Measurements from ENCODE around the gene RTKN.
"Not testable (repeated sequence)": the region's sequence is repeated elsewhere in the genome, so short reads cannot be mapped to it uniquely, and the experiment has no call there.

Gene RTKN

GRCh38 chr2:74436848-74437695 lies 4.7 kb downstream of the RTKN start:
- no peak for DNase-seq (ENCODE audit: low read depth)

GRCh38 chr2:74436111-74436805 lies 5.5 kb downstream of the RTKN start:
- DNase-seq (ENCODE audit: low read depth) = no peak

GRCh38 chr2:74430502-74430901 lies 11.2 kb downstream of the RTKN start:
- no peak for DNase-seq (ENCODE audit: low read depth)

DNA sequence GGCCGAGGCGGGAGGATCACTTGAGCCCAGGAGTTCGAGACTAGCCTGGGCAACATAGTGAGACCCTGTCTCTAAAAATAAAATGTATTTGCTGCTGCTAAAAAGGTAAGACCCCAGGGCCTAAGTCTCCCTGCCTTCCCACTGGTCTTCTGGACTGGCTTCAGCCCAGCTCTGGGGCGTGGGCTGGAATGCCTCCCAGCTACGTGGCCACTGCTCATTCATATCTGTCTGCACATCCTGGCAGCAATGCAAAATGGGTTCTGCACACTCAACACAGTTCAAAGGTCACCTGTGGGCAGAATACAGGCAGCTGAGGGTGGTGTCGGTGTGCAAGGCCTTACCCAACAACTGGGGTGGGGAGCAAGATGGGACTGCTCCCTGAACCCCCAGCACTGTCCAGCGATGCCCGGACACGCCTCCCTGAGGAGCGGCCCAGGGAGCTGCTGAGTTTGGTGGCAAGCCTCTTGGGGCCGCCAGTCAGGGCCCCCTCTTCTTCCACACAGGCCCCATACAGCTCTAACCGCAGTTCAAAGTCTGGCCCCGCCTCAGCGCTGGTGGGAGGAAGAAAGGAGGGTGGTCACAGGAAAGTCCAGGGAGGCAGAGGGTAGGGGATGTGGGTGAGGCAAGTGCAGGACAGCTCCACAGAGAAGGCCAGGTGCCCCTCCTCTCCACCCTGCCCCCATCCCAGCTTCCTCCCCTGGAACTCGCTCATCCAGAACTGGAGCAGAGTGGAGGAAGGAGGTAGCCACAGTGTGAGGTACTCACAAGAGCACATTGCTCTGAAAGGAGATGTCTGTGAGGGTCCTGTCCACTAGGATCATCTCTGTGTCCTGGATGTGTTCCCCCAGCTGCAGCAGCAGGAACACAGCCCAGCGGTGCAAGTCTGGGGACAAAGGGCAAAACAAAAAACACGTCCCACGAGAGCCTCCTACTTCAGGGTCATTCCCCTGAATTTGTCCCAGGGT lies 12.0 kb downstream of the RTKN start:
- no peak for DNase-seq (ENCODE audit: low read depth)

DNA sequence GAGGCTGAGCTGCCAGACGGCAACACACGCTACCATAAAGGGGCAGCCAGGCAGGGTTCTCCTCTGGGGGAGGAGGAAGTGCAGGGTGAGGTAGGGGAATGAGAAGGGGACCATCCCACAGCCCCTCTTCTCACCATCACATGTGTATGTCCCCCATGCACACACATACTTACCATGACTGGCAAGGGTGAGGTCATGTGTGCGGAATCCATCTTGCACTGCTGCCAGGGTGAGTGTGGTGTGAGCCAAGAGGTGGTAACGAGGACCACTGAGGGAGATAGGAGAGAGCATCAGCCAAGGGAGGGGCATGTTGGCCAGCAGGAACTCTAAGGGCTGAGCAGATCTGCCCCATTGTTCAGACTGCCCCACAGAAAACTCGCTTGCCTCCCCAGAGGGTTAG lies 13.1 kb downstream of the RTKN start:
- no peak for DNase-seq (ENCODE audit: low read depth)

DNA sequence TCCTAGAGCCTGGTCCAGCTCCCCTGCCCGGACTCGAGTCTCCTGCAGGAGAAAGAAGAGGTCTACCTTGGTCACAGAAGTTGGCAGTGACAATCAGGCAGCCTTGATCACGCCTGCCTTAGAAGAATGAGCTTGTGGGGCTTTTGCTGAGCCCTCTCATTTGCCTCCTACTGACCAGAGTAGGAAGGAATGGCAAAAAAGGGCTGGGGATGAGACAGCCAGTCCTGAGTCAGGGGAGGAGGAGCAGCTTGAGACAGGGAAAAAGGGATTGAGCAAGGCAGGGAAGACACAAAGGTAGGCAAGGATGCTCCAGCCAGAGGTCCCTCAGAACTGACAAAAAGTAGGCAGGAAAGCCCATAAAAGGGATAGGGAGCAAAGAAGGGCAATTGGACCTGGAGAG lies 14.2 kb downstream of the RTKN start:
- DNase-seq (ENCODE audit: low read depth) = no peak

DNA sequence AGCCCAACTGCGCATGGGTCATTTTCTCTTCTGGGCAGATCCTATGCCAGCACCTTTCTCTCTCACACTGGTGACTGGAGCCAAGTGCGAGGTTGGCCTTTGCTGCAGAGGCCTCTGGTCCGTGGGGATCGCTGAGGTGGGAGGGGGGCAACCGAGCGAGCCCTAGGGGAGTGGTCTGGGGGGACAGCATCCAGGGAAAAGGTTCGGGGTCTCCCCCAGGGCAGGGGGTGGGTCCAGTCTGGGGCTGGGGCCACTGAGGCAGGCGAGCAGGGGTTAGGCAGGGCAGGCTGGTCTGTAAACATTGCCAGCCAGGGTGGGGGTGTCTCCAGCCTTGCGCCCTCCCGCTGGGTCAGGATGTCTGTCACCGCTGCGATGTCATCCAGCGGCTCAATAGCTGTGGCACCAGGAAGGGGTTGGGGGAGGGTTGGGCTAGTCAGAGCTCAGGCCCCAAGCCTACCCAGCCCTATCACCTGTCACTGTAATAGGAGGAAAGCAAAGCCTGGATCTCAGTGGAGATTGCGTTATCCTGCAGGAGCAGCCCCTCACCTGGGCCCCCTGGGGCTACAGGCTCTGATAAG lies 15.5 kb downstream of the RTKN start:
- no peak for DNase-seq (ENCODE audit: low read depth)

- DNase-seq (ENCODE audit: low read depth) = no peak
These were observed 16.2 kb downstream of the RTKN start for GRCh38 chr2:74425523-74425922.

DNA sequence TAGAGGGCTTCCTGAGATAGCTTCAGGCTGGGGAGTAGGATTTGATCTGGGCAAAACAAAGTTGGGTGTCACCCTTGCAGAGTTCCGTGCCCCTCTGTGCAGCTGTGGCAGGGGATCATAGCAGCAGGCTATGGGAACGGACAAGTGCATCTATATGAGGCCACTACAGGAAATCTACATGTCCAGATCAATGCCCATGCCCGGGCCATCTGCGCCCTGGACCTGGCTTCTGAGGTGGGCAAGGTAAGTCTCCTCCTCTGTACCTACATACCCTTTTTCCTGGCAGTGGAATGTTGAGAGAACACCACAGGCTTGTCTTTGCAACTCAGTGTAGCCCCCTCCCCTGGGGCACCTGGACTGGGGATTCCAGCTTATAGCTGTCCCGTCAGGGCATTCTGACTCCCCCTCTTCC lies 16.7 kb downstream of the RTKN start:
- DNase-seq (ENCODE audit: low read depth) = no peak

DNA sequence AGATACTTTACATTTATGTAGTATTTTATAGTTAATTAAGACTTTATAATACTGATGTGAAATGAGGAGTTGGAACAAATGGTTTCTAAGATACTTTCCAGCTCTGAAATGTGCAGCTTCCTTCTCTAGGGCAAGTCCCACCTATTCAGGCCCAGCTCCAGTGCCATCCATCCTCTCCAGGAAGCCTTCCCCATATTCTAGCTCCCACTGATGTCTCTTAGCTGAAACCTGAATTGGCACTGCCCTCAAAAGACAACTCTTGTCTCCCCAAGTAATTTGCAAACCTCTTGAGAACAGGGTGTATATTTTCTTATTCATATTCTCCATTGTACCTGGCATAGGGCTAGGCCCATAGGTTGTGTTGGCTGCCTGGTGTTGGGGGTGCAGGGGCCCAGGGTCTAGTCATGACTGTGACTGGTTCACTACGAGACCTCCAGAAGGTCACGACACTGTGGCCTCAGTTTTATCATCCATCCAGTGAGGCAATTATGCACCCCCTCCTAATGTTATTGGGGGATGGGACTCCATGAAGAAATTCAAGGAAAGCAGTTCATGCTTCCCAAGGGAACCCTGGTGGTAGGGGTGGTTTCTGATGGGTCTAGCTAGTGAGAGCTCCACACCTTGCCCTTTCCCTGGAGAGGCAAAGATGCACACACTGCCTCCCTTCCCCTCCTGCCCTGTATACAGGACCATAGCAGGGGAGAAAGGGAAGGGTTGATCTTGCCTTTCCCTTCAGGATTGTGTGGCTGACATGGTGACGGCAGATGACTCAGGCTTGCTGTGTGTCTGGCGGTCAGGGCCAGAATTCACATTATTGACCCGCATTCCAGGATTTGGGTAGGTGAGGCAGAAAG lies 17.4 kb downstream of the RTKN start:
- no peak for DNase-seq (ENCODE audit: low read depth)

DNA sequence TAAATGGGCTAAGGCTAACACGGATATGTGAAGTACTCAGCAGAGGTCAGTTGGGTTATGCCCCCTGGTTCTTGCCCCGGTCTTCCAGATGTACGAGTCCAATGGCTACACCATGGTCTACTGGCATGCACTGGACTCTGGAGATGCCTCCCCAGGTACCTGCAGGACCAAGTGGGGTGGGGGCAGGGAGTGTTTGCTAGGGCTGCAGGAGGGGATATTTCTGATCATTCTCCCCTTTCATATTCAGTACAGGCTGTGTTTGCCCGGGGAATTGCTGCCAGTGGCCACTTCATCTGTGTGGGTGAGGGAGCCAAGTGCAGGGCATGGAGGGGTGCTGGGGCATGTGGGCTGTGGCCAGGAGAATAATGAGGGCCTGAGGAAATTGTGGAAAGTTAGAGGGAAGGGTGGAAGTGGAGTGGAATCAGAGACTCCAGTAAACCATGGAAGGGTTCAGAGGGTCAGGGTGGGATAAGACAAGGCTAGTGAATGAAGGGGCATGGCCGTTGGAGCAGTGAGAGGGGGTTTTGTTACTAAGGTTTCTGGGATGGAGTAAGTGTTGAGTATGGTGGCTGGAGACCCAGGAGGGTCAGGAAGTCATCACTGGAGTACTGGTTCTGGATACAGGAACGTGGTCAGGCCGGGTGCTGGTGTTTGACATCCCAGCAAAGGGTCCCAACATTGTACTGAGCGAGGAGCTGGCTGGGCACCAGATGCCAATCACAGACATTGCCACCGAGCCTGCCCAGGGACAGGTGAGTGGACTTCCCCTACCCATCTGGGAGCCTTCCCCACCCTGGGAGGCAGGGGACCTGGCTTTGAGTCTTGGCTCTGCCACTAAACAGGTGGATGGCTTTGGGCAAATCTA lies 18.3 kb downstream of the RTKN start:
- DNase-seq (ENCODE audit: low read depth) = no peak

DNA sequence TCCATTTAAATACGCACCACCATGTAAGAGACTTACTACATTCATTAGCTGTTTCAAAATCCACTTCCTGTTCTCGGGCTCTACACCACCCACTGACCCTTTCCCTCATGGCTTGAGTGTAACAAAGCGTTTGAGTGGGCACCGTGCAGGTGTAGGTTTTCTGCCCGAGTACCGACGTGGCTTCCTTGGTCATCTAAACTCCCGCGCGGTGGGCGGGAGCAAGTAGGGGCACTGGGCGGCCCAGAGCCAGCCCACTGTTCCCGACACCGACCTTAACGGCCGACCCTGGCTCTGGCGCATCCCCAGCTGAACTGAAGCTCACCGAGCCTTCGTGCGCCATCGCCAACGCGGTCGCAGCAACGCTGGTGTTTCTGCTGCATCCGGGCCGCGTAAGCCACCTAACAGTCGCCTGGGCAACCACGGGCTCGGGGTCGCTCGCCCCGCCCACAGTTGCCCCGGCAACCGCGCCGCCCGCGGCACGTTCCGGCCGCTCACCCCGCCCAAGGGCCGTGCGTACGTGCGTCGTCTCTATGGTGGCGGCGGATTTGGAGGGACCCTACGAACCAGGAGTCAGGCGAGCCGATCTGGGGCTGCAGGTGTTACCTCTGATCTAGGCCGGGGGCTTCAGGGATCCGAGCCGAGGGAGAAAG lies 20.4 kb downstream of the RTKN start, which contains the start of the genes C2orf81 and WDR54:
Gene C2orf81 (minus strand): TSS at position 399 of the 650 bp plus-strand sequence. CDS start 59 bp downstream, at position 340.
Gene WDR54 (plus strand): TSS at position 510 of the 650 bp plus-strand sequence. CDS start 424 bp downstream, outside the sequence.
- DNase-seq (ENCODE audit: low read depth) = peak; percentile 93

DNA sequence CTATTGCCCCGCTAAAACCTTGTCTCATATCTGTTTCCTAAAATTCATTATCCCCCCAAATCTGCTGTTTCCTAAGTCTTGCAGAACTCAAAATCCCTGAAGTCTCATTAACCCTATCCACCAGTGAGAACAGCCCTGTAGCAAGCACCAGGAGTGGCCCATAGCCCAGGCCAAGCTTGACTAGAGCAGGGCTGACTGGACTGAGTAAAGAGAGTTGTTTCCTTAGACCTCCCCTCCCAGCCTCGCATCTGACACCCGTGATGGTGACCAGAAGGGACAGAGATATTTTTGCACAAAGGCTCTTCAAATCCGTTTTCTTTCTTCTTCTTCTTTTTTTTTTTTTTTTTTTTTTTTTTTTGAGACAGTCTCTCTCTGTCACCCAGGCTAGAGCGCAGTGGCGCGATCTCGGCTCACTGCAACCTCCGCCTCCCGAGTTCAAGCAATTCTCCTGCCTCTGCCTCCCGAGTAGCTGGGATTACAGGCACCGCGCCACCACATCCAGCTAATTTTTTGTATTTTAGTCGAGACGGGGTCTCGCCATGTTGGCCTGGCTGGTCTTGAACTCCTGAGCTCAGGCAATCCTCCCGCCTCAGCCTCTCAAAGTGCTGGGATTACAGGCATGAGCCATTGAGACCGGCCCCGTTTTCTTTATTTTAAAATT lies 21.2 kb downstream of the RTKN start:
- not testable (repeated sequence) for DNase-seq (ENCODE audit: low read depth)

DNA sequence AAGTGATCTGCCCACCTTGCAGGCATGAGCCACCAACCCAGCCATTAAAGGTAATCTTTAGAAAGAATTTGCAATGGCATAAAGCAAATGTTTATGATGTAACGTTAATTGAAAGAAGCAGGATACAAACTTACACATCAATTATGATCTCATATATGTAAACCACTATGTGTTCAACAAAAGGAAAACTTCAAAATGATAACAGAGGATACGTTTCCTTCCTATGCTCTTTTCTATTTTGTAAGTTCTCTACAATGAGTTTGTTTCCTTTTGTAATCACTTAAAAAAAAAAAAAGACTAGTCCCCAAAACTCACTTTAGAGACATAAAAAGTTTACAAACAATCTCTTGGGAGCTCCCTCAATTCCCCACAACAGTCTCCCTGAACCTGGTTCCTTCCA lies 21.7 kb downstream of the RTKN start:
- no peak for DNase-seq (ENCODE audit: low read depth)

DNA sequence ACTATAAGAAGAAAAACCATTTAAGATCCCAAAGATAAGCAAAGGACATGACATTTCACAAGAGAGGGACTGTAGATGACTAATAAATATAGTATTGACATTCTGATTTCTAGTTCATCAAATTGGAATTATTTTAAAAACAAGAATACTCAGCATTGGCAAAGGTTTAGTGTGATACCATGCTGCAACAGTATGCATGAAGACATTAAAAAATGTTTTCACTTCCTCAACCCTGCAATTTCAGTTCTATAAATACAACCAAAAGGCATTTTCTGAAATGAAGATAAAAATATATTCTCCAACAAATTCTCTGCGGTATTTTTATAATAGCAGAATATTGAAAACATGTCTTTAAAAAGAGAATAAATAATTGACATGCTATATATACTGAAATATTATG lies 22.4 kb downstream of the RTKN start:
- no peak for DNase-seq (ENCODE audit: low read depth)

- no peak for DNase-seq (ENCODE audit: low read depth)
These were observed 23.4 kb downstream of the RTKN start for GRCh38 chr2:74418312-74418711.

- DNase-seq (ENCODE audit: low read depth) = no peak
These were observed 24.0 kb downstream of the RTKN start for GRCh38 chr2:74417763-74418162.

DNA sequence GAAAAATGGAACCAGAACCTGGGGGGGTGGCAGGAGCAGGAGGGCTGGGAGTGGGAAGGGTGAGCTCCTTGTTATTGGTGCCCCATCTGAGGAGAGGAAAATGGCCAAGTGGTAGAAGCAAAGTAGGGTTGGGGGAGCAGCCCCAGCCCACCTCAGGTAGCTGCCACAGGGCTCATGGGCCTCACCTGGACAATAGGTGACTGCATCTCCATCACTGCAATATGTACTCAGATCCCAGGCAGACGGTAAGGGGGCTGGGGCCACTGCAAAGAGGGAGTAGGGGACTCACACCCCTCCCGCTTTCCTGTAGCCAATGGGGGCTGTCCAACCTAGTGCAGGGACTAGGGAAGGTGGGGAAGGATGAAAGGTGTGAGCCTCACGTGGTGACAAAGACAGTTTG lies 24.5 kb downstream of the RTKN start:
- DNase-seq (ENCODE audit: low read depth) = no peak

GRCh38 chr2:74416778-74417177 lies 25.0 kb downstream of the RTKN start:
- DNase-seq (ENCODE audit: low read depth) = no peak

All from stimulated activated CD8-positive, alpha-beta memory T cell treated with anti-CD3 and anti-CD28 coated beads, Interleukin-12 subunit alpha, Interleukin-12 subunit beta, amount 100 ng/mL, for 4 hours (primary cell).